ENCODE results near the gene NOTCH2. TPM values are rescaled to one million over a fixed set of nuclear protein-coding genes. Genes with fewer than 3 reads are reported as not detected.

Gene NOTCH2
- total RNA-seq, 2 donors from 2014 or later, result 171 to 190 TPM

GRCh38 chr1:119906927-119907652 is 162.4 kb downstream of the NOTCH2 start:
- no peaks in the 10 kb centered on the region for H3K36me3 ChIP-seq
- H3K27ac ChIP-seq, result no peak overlapping the region
- no peak for DNase-seq (ENCODE audit: low spot score)
- H3K27me3 ChIP-seq (replicated peaks; ENCODE audit: insufficient read depth), result no peaks in the 10 kb centered on the region
- TF ChIP-seq CTCF (IDR thresholded peaks at IDR 0.05), result no peak
- H3K4me3 ChIP-seq, result no peak overlapping the region
- no peak for ATAC-seq (ENCODE audit: insufficient number of reproducible peaks, low FRiP score, low read depth)
- H3K9me3 ChIP-seq, result peaks cover 4% of the 10 kb centered on the region
- no peaks in the 10 kb centered on the region for H3K4me1 ChIP-seq (ENCODE audit: control insufficient read depth in 1 of 2, low read depth in 2 of 2)

- Histone ChIP-seq H3K27ac (no peak overlapping the region), H3K36me3 (no peaks in the 10 kb centered on the region), H3K9me3 (peaks cover 4% of the 10 kb centered on the region), H3K4me1 (ENCODE audit: control insufficient read depth in 1 of 2, low read depth in 2 of 2) (no peaks in the 10 kb centered on the region), H3K27me3 (replicated peaks; ENCODE audit: insufficient read depth) (no peaks in the 10 kb centered on the region), H3K4me3 (no peak overlapping the region)
- no peak for DNase-seq (ENCODE audit: low spot score)
- no peak for ATAC-seq (ENCODE audit: insufficient number of reproducible peaks, low FRiP score, low read depth)
- no peak for TF ChIP-seq CTCF (IDR thresholded peaks at IDR 0.05)
Measured at GRCh38 chr1:119903443-119903835, 166.0 kb downstream of the NOTCH2 start.

- no peak for TF ChIP-seq CTCF (IDR thresholded peaks at IDR 0.05)
- peaks cover 4% of the 10 kb centered on the region for H3K9me3 ChIP-seq
- no peak for DNase-seq (ENCODE audit: low spot score)
- H3K27me3 ChIP-seq (replicated peaks; ENCODE audit: insufficient read depth), result no peaks in the 10 kb centered on the region
- H3K27ac ChIP-seq, result no peak overlapping the region
- no peaks in the 10 kb centered on the region for H3K36me3 ChIP-seq
- no peaks in the 10 kb centered on the region for H3K4me1 ChIP-seq (ENCODE audit: control insufficient read depth in 1 of 2, low read depth in 2 of 2)
- H3K4me3 ChIP-seq, result no peak overlapping the region
- ATAC-seq (ENCODE audit: insufficient number of reproducible peaks, low FRiP score, low read depth), result no peak
Measured at GRCh38 chr1:119902775-119903442, 166.6 kb downstream of the NOTCH2 start.

- Histone ChIP-seq H3K9me3 (no peaks in the 10 kb centered on the region), H3K4me3 (no peak overlapping the region), H3K4me1 (ENCODE audit: control insufficient read depth in 1 of 2, low read depth in 2 of 2) (no peaks in the 10 kb centered on the region), H3K27ac (no peak overlapping the region), H3K27me3 (replicated peaks; ENCODE audit: insufficient read depth) (no peaks in the 10 kb centered on the region), H3K36me3 (no peaks in the 10 kb centered on the region)
- ATAC-seq (ENCODE audit: insufficient number of reproducible peaks, low FRiP score, low read depth) (no peak), DNase-seq (ENCODE audit: low spot score) (no peak)
- no peak for TF ChIP-seq CTCF (IDR thresholded peaks at IDR 0.05)
Measured at GRCh38 chr1:119898981-119899720, 170.3 kb downstream of the NOTCH2 start.

GRCh38 chr1:119898530-119898929 is 170.9 kb downstream of the NOTCH2 start:
- Histone ChIP-seq H3K27ac (no peak overlapping the region), H3K4me3 (no peak overlapping the region), H3K9me3 (no peaks in the 10 kb centered on the region), H3K36me3 (no peaks in the 10 kb centered on the region), H3K4me1 (ENCODE audit: control insufficient read depth in 1 of 2, low read depth in 2 of 2) (no peaks in the 10 kb centered on the region), H3K27me3 (replicated peaks; ENCODE audit: insufficient read depth) (no peaks in the 10 kb centered on the region)
- no peak for TF ChIP-seq CTCF (IDR thresholded peaks at IDR 0.05)
- DNase-seq (ENCODE audit: low spot score), result no peak
- ATAC-seq (ENCODE audit: insufficient number of reproducible peaks, low FRiP score, low read depth), result no peak

Measured in thoracic aorta (tissue), 2 donors.